ENCODE data around the gene TBC1D10B.
"Not testable (repeated sequence)": the region's sequence is repeated elsewhere in the genome, so short reads cannot be mapped to it uniquely, and the experiment has no call there.

Gene TBC1D10B

GRCh38 chr16:30397776-30398660 is 27.7 kb upstream of the TBC1D10B start:
- no peak for DNase-seq

- DNase-seq, result no peak
These were observed 26.8 kb upstream of the TBC1D10B start for GRCh38 chr16:30397056-30397455.

- not testable (repeated sequence) for DNase-seq
These were observed 26.3 kb upstream of the TBC1D10B start for GRCh38 chr16:30396627-30397026.

- DNase-seq, result peak; percentile 60
These were observed 25.8 kb upstream of the TBC1D10B start for GRCh38 chr16:30395992-30396585.

GRCh38 chr16:30395155-30395991 is 25.1 kb upstream of the TBC1D10B start, which contains the start of gene ZNF48:
Gene ZNF48 (plus strand): TSS chr16:30395420. CDS start chr16:30395795, 375 bp downstream.
- peak; percentile 93 for DNase-seq

GRCh38 chr16:30394592-30395154 is 24.4 kb upstream of the TBC1D10B start:
- peak; percentile 53 for DNase-seq

- DNase-seq, result no peak
These were observed 13.2 kb upstream of the TBC1D10B start for GRCh38 chr16:30383521-30383920.

- no peak for DNase-seq
These were observed 12.0 kb upstream of the TBC1D10B start, which contains the start of gene SEPTIN1 for GRCh38 chr16:30382111-30382881. Gene SEPTIN1 (minus strand): TSS chr16:30382561. CDS start chr16:30382542, 19 bp downstream.

GRCh38 chr16:30381291-30382041 is 11.2 kb upstream of the TBC1D10B start:
- DNase-seq, result no peak

- DNase-seq, result no peak
These were observed 10.5 kb upstream of the TBC1D10B start for GRCh38 chr16:30380803-30381208.

GRCh38 chr16:30380072-30380802 is 9.9 kb upstream of the TBC1D10B start:
- DNase-seq, result no peak

- DNase-seq, result no peak
These were observed 9.0 kb upstream of the TBC1D10B start for GRCh38 chr16:30379158-30379783.

- DNase-seq, result peak; percentile 98
These were observed 8.2 kb upstream of the TBC1D10B start for GRCh38 chr16:30378236-30379157.

- DNase-seq, result peak; percentile 87
These were observed 7.5 kb upstream of the TBC1D10B start for GRCh38 chr16:30377812-30378235.

GRCh38 chr16:30377050-30377811 is 6.9 kb upstream of the TBC1D10B start:
- DNase-seq, result no peak

- DNase-seq, result peak; percentile 85
These were observed 6.2 kb upstream of the TBC1D10B start for GRCh38 chr16:30376461-30376902.

- no peak for DNase-seq
These were observed 5.6 kb upstream of the TBC1D10B start for GRCh38 chr16:30375864-30376263.

- no peak for DNase-seq
These were observed 4.2 kb upstream of the TBC1D10B start, which contains the start of gene MYL11 for GRCh38 chr16:30374538-30374937. Gene MYL11 (plus strand): TSS chr16:30374802. CDS start chr16:30374858, 56 bp downstream.
